H1 (cell line): ENCODE results near the gene ZNF91. TPM values are rescaled to one million over a fixed set of nuclear protein-coding genes. Genes with fewer than 3 reads are reported as not detected.

ENCODE experiments used
- CTCF ChIA-PET: fragments of 300-600 bp; sonication (Branson Sonifier 250); formaldehyde crosslinking; loops from one replicate; lab custom pipeline; 2021; ENCODE audit not compliant: partially characterized antibody; lab: Charles Lee
- POLR2A ChIA-PET: fragments of 300-600 bp; sonication (Branson Sonifier 250); formaldehyde crosslinking; loops from one replicate; lab custom pipeline; 2021; ENCODE audit warnings: inconsistent platforms; ENCODE audit not compliant: partially characterized antibody; lab: Charles Lee
- DNase-seq, 2 experiments: peaks; one replicate each; pipeline versions ENCODE4 v3.0.0 to v3.0.0-alpha.2; 2010 to 2022; ENCODE audit warnings: low spot score in 2 of 2, low read depth in 1 of 2, mixed read lengths in 1 of 2
- FAIRE-seq: peaks from 2 replicates; lab custom pipeline; 2011; peaks lifted over from hg19 to GRCh38; lab: Jason Lieb, UNC
- H2AFZ ChIP-seq: 2 replicates; pipeline ENCODE4 v1.8.1; 2012; ENCODE audit warnings: low read length, inconsistent platforms
- H2AK5ac ChIP-seq: 2 replicates; pipeline ENCODE4 v1.6.1; 2013; ENCODE audit warnings: low read depth, low read length
- H2BK120ac ChIP-seq: replicated peaks from 2 replicates; pipeline ENCODE3; 2013; ENCODE audit warnings: low read depth, low read length, inconsistent platforms
- H2BK12ac ChIP-seq: 2 replicates; pipeline ENCODE4 v1.6.1; 2013; ENCODE audit warnings: low read depth, low read length
- H2BK15ac ChIP-seq: 2 replicates; pipeline ENCODE4 v1.6.1; 2013; ENCODE audit warnings: low read length
- H2BK20ac ChIP-seq: 2 replicates; pipeline ENCODE4 v1.6.1; 2013; ENCODE audit warnings: low read length
- H2BK5ac ChIP-seq: 2 replicates; pipeline ENCODE4 v1.6.1; 2013; ENCODE audit warnings: low read depth, low read length
- H3K14ac ChIP-seq: 2 replicates; pipeline ENCODE4 v1.6.1; 2013; ENCODE audit warnings: inconsistent platforms; ENCODE audit not compliant: insufficient read length
- H3K18ac ChIP-seq: 2 replicates; pipeline ENCODE4 v1.6.1; 2013; ENCODE audit warnings: low read length; ENCODE audit errors: extremely low read depth
- H3K23ac ChIP-seq: 2 replicates; pipeline ENCODE4 v1.6.1; 2013; ENCODE audit warnings: inconsistent platforms; ENCODE audit not compliant: insufficient read length
- H3K23me2 ChIP-seq: 2 replicates; pipeline ENCODE4 v1.6.1; 2013; ENCODE audit warnings: low read depth, low read length
- H3K27ac ChIP-seq: 2 replicates; pipeline ENCODE4 v1.6.1; 2011; ENCODE audit warnings: low read depth, low read length, inconsistent platforms
- H3K27me3 ChIP-seq, 4 experiments: replicated peaks in 1 of 4; 1 replicate in 1 of 4; 2 replicates in 3 of 4; pipeline versions ENCODE4 v1.6.1 to v1.8.1; 2011 to 2013; ENCODE audit warnings: low read length in 3 of 4, mild to moderate bottlenecking in 3 of 4, inconsistent platforms in 2 of 4, mixed read lengths in 2 of 4, moderate library complexity in 1 of 4; ENCODE audit not compliant: control insufficient read depth in 3 of 4, insufficient read depth in 3 of 4; ENCODE audit errors: extremely low read depth in 1 of 4
- H3K36me3 ChIP-seq, 4 experiments: 2 replicates each; pipeline versions ENCODE4 v1.6.1 to v1.8.1; 2011 to 2013; ENCODE audit warnings: mild to moderate bottlenecking in 4 of 4, low read length in 3 of 4, moderate library complexity in 2 of 4, control low read depth in 1 of 4, inconsistent platforms in 1 of 4; ENCODE audit not compliant: insufficient read depth in 4 of 4, control insufficient read depth in 2 of 4
- H3K4ac ChIP-seq: replicated peaks from 2 replicates; pipeline ENCODE3; 2013; ENCODE audit warnings: low read length, low read depth, mixed read lengths, inconsistent platforms; ENCODE audit not compliant: insufficient read length
- H3K4me1 ChIP-seq, 4 experiments: replicated peaks in 1 of 4; 1 replicate in 1 of 4; 2 replicates in 3 of 4; pipeline versions ENCODE4 v1.6.1 to v1.8.1; 2011 to 2013; ENCODE audit warnings: low read length in 3 of 4, inconsistent platforms in 2 of 4, mixed read lengths in 1 of 4; ENCODE audit not compliant: insufficient read depth in 4 of 4, control insufficient read depth in 3 of 4
- H3K4me2 ChIP-seq, 2 experiments: 2 replicates each; pipeline versions ENCODE4 v1.6.1 to v1.8.1; 2011 to 2013; ENCODE audit warnings: low read depth in 2 of 2, low read length in 2 of 2, control low read depth in 1 of 2, inconsistent platforms in 1 of 2, mild to moderate bottlenecking in 1 of 2; ENCODE audit not compliant: insufficient read depth in 1 of 2
- H3K4me3 ChIP-seq, 4 experiments: fragments of 200-600, 300-600 bp in 1 of 4; sonication (generic), shearing (Covaris generic), sonication (Bioruptor Twin) in 1 of 4; 2 replicates each; pipeline versions ENCODE4 v1.5.1 to v1.8.1; 2011 to 2016; ENCODE audit warnings: low read length in 4 of 4, low read depth in 3 of 4, control low read depth in 2 of 4, inconsistent platforms in 2 of 4, mild to moderate bottlenecking in 2 of 4, mixed read lengths in 1 of 4, moderate library complexity in 1 of 4; ENCODE audit not compliant: insufficient read depth in 2 of 4; ENCODE audit errors: extremely low read depth in 1 of 4
- H3K56ac ChIP-seq: replicated peaks from 2 replicates; pipeline ENCODE3; 2013; ENCODE audit warnings: low read depth, mild to moderate bottlenecking, mixed read lengths, low read length, inconsistent platforms; ENCODE audit not compliant: insufficient read length
- H3K79me1 ChIP-seq: 2 replicates; pipeline ENCODE4 v1.6.1; 2013; ENCODE audit warnings: low read depth, low read length, control low read depth
- H3K79me2 ChIP-seq, 2 experiments: 2 replicates each; pipeline versions ENCODE4 v1.6.1 to v1.8.1; 2012 to 2013; ENCODE audit warnings: low read length in 2 of 2, mild to moderate bottlenecking in 2 of 2, inconsistent platforms in 1 of 2; ENCODE audit not compliant: insufficient read depth in 2 of 2, control insufficient read depth in 1 of 2
- H3K9ac ChIP-seq, 4 experiments: replicated peaks in 1 of 4; 1 replicate in 1 of 4; 2 replicates in 3 of 4; pipeline versions ENCODE4 v1.6.1 to v1.8.1; 2011 to 2013; ENCODE audit warnings: low read depth in 3 of 4, low read length in 3 of 4, control low read depth in 2 of 4, mild to moderate bottlenecking in 2 of 4, moderate library complexity in 2 of 4, inconsistent platforms in 1 of 4; ENCODE audit errors: extremely low read depth in 1 of 4
- H3K9me3 ChIP-seq, 2 experiments: 2 replicates each; pipeline versions ENCODE4 v1.6.1 to v1.8.1; 2012 to 2013; ENCODE audit warnings: mild to moderate bottlenecking in 2 of 2, moderate library complexity in 2 of 2, control low read depth in 1 of 2, inconsistent platforms in 1 of 2, low read depth in 1 of 2, low read length in 1 of 2, mixed read lengths in 1 of 2; ENCODE audit not compliant: insufficient read depth in 2 of 2
- H4K20me1 ChIP-seq, 2 experiments: replicated peaks in 1 of 2; 2 replicates each; pipeline versions ENCODE3 to v1.8.1; 2011 to 2013; ENCODE audit warnings: inconsistent platforms in 2 of 2, low read length in 2 of 2, mild to moderate bottlenecking in 1 of 2; ENCODE audit not compliant: insufficient read depth in 2 of 2, control insufficient read depth in 1 of 2
- H4K5ac ChIP-seq: 2 replicates; pipeline ENCODE4 v1.6.1; 2013; ENCODE audit warnings: low read length, low read depth, mixed read lengths, inconsistent platforms; ENCODE audit not compliant: insufficient read length
- H4K8ac ChIP-seq: 2 replicates; pipeline ENCODE4 v1.8.0; 2013; ENCODE audit warnings: mild to moderate bottlenecking, moderate library complexity, low read length, inconsistent platforms; ENCODE audit not compliant: insufficient read depth; ENCODE audit errors: extremely low read depth
- H4K91ac ChIP-seq: replicated peaks from 2 replicates; pipeline ENCODE3; 2013; ENCODE audit warnings: low read length, mixed read lengths, inconsistent platforms; ENCODE audit not compliant: insufficient read length
- KDM1A ChIP-seq: fragments of 200-600, 300-600 bp; sonication (generic); IDR thresholded peaks from 2 replicates; pipeline ENCODE4 v1.7.1; 2016; ENCODE audit warnings: mild to moderate bottlenecking, low read length, borderline replicate concordance
- RFX5 ChIP-seq: IDR thresholded peaks from 2 replicates; pipeline ENCODE4 v1.6.1; 2011; ENCODE audit warnings: low read depth, low read length, improper control_type of control experiment, borderline replicate concordance
- SP2 ChIP-seq: IDR thresholded peaks from 2 replicates; pipeline ENCODE4 v1.6.1; 2012; ENCODE audit warnings: mild to moderate bottlenecking, low read length, inconsistent platforms
- USF2 ChIP-seq: IDR thresholded peaks from 2 replicates; pipeline ENCODE4 v1.6.1; 2011; ENCODE audit warnings: low read length, improper control_type of control experiment
- WGBS, 2 experiments: shearing (Covaris generic) in 1 of 2; methylation state at CpG; one replicate each; pipeline versions ENCODE4 v1.1.6 to v1.1.7; 2013 to 2015; ENCODE audit warnings: low lambda C conversion rate in 2 of 2, mixed read lengths in 2 of 2, inconsistent platforms in 1 of 2, low coverage in 1 of 2, missing lambda C conversion rate in 1 of 2; ENCODE audit not compliant: insufficient replicate concordance in 2 of 2, insufficient coverage in 1 of 2, insufficient read length in 1 of 2; ENCODE audit errors: extremely low coverage in 1 of 2, missing lambda C conversion rate in 1 of 2; 5-methylcytosine and 5-hydroxymethylcytosine counted together
- polyA plus RNA-seq, 7 experiments: library from polyadenylated mRNA; depleted of rRNA in 3 of 7; stranded (reverse) in 5 of 7; unstranded in 2 of 7; fragments of >200 nt in 5 of 7; fragments of 200-250 nt in 2 of 7; gene quantifications; 1 replicate in 5 of 7; 2 replicates in 1 of 7; 4 replicates in 1 of 7; pipeline versions ENCODE4 v1.2.1 to v1.2.3, GENCODE V29; 2011 to 2013; ENCODE audit warnings: missing spikeins in 2 of 7, mixed read lengths in 2 of 7
- total RNA-seq: library from RNA; stranded (reverse); fragmentation: NEBNext Ultra II Directional; extraction: Animal tissue kit (Norgen Biotek cat#: 25700); gene quantifications from 2 replicates; pipeline ENCODE4 v1.2.1, GENCODE V29; 2021

Gene ZNF91
- total and polyA plus RNA-seq, 2 of the 8 experiments (the other 6 are each of a cell fraction or from before 2014, with no cell fraction given) = 16.5 to 35.1 TPM

DNA sequence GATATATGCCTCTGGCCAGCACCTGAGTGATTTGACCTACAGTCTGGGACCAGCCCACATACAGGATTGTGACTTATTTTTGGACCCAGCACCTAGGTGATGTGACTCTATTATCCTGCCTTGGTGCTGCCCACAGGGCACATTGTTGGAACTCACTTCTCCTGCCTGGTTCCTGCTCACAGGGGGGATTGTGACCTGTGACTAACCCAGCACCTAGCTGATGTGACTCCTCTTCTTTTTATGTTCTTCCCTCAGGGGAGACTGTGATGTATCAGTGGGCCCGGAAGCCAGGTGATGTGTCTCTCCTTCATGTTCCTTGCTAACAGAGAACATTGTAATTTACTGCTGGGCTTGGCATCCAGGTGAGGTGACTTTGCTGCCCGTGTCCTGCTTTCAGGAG is 82.1 kb downstream of the ZNF91 start:
- POLR2A ChIA-PET = no interaction called here
- WGBS, 2 experiments = 71% methylated on average over 2 of the region's 2 CpGs; no CpG with 5 or more reads in 1 of the 2 experiments
- no peak for TF ChIP-seq SP2
- TF ChIP-seq USF2 = no peak
- no peak for TF ChIP-seq KDM1A
- no peak for TF ChIP-seq RFX5

More for the DNA sequence above, 82.1 kb downstream of the ZNF91 start:
- Histone ChIP-seq H3K27ac (no peak overlapping the region), H3K14ac (no peak overlapping the region), H3K79me2 (no peaks in the 10 kb centered on the region), H4K5ac (no peak overlapping the region), H4K91ac (no peak overlapping the region), H3K79me1 (no peaks in the 10 kb centered on the region), H3K9me3 (peaks cover 51 to 85% of the 10 kb centered on the region in 2 experiments), H2BK5ac (no peak overlapping the region), H3K56ac (no peak overlapping the region), H4K8ac (no peak overlapping the region), H2AFZ (no peak overlapping the region), H2BK12ac (no peak overlapping the region), H2BK15ac (no peak overlapping the region), H3K18ac (no peak overlapping the region), H3K36me3 (no peaks in the 10 kb centered on the region; a peak in 1 of 8 replicates), H3K4me3 (no peak overlapping the region), H2BK120ac (no peak overlapping the region), H4K20me1 (no peaks in the 10 kb centered on the region), H3K23me2 (no peaks in the 10 kb centered on the region), H3K4ac (no peak overlapping the region), H3K4me2 (no peak overlapping the region), H3K23ac (no peak overlapping the region), H2BK20ac (no peak overlapping the region), H2AK5ac (no peak overlapping the region), H3K27me3 (peaks cover 0 to 1% (median 0%) of the 10 kb centered on the region in 4 experiments; a peak in 1 of 7 replicates), H3K9ac (no peak overlapping the region), H3K4me1 (no peaks in the 10 kb centered on the region)
- DNase-seq = no peak
- no peak for FAIRE-seq
- CTCF ChIA-PET = no interaction called here
